Left renal cortex interstitium (tissue), 4 donors: ENCODE measurements around the gene QRSL1. TPM values are rescaled to one million over a fixed set of nuclear protein-coding genes. Genes with fewer than 3 reads are reported as not detected.

Experiments
- polyA plus RNA-seq, 4 donors: library from polyadenylated mRNA; unstranded; fragments of 120-200 nt; gene quantifications; one replicate each; pipeline ENCODE4 v1.2.1, GENCODE V29; 2013; ENCODE audit not compliant: insufficient read length in 4 of 4

The QRSL1 gene
- polyA plus RNA-seq, 4 donors, result 14.9 to 22.6 (median 18.6) TPM

Other genes starting within 250 kb of the QRSL1 start
- 10 to 100 TPM in 2 of 4 donors, 1 to 10 TPM in 2; 9.7 to 10.8 (median 10.4) TPM for gene RTN4IP1, start 80 bp upstream of the QRSL1 start, polyA plus RNA-seq